IPS-NIHi11 (cell line): Measurements from ENCODE around the gene DCBLD1.
"Not testable (repeated sequence)": the region's sequence is repeated elsewhere in the genome, so short reads cannot be mapped to it uniquely, and the experiment has no call there.

Experiments
- DNase-seq: peaks from one replicate; pipeline ENCODE4 v3.0.0; 2012; ENCODE audit warnings: mixed read lengths, low spot score

Gene DCBLD1

GRCh38 chr6:117482240-117483003, at the start of gene DCBLD1:
DCBLD1 (plus strand) TSS chr6:117482674; CDS start chr6:117482782, 108 bp downstream.
- peak; percentile 88 for DNase-seq

DNA sequence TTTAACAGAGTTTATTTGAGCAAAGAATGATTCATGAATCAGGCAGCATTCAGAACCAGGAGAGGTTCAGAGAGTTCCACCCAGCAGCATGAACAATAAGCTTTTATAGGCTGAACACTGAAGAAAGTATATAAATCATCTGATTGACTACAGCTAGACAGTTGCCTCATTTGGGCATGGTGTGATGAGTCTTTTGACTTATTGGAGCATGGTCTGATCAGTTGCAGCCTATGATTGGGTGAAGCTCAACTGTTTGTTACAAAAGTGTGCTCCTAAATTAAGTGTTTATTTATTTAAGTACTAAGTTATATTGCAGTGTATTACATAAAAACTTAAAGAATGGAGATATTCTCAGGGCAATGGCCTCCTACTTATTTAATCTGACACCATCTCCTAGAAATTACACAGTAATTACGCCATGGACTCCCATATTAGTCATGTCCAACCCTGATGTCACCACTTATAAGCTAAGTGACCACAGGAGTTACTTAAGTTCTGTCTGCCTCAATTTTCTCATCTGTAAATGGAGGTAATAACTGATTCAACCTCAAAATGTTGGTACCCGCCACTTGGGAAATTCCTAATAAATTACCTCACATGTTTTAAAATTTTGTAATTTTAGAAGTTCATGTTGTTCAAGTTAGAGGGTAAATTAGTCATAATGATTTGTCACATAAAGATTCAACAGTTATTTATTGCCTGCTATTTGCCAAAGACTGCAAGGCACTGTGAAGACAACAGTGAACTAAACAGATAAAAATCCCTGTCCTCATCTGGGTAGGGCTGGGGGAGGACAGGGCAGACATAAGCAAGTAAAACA, 41.6 kb upstream of the DCBLD1 start:
- DNase-seq: no peak

DNA sequence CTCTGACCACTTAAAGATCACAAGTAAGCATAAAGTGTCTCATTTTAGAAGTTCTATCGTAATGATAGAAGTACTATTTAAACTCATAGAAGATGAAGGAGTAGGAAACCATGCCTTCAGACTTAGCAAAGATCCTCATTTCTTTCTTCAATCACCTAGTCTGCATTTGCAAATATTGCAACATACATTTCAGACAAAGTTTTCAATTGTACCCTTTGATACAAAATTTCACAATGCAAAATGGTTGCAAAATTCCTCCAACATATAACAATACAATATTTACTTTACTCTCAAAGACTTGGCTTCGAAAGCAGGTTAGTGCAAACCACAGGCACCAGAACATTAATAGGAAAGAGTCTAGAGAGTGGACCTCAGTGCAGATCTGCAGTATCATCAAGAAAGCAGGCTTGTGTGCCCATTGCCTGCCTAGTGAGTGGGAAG, 40.6 kb upstream of the DCBLD1 start:
- no peak for DNase-seq

GRCh38 chr6:117442313-117442712, 40.2 kb upstream of the DCBLD1 start:
- DNase-seq: not testable (repeated sequence)

DNA sequence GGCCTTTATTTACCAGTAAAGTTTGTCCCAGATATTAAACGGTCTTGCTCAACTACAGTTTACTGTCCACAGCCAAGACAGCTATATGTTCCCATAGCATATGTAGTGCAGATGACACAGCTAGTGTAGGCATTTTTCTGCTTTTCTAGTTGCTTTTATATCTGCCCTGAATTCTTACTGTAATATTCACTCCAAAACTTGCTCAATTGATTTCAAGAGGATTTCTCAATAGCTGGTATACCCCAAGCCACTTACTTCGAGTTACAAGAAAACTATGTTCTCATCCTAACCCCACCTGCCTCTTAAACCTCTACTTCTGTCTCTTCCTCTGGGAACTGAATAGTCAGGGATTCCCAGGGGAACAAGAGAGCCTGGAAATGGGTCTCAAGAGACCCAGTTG, 37.9 kb upstream of the DCBLD1 start:
- no peak for DNase-seq

DNA sequence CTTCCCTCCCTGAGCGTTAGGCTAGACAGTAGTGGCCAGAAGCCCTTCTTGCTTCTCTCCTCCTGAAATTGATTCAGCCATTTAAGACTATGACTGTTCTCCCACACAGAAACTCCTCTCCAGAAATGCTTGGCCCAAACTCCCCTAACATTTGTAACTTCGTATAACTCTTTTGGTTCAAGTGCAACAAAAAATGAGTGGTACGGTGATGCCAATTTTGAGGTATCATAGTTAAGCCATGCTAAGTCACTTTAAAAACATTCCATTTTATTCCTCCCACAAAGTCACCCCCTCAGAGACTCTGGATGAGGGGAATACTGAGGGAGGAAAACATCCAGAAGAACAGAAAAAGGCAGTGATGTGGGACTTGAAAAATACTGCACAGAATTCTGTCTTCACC, 35.6 kb upstream of the DCBLD1 start:
- no peak for DNase-seq

DNA sequence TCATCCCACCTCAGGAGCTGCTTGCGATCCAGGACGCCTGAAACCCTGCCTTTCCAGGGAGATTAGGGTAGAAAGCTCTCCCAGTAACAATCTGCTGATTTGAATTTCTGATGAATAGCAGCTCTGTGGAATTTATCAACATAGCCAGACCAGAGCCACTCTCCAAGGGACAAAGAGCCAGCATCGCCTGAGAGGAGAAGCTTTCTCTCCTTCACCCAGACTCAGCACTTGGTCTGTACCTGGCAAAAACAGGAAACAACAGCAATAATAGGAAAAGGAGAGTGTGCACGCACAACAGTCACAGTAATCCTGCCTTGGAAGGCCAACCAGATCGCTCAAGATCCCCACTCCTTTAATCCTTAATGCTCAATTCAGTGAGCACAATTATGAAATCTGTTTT, 34.5 kb upstream of the DCBLD1 start:
- DNase-seq: no peak

DNA sequence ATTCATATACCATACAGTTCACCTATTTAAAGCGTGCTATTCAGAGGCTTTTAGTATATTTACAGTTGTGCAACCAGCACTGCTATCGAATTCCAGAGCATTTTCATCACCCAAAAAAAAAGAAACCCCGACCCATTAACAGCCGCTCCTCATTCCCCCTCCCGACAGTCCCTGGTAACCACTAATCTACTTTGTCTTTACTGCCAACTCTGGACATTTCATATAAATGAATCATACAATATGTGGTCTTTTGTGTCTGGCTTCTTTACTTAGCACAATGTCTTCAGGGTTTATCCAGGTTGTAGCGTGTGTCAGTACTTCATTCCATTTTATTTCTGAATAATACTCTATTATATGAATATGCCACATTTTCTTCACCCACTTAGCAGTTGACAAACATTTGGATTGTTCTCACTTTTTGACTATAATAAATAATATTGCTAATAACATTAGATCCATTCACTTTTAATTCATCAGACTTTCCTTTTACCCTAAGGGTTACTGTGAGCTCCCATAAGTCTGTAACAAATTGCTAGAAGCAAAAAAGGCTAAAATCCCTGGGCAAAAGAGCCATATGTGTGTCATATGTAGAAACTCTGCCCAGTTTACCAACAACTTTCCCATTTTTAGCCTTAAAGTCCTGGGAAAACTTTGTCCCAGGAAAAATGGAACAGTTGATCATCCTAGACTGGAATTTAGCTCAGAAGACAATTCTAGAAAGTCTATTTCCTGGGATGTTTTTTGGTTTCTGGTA, 33.6 kb upstream of the DCBLD1 start:
- DNase-seq: no peak

DNA sequence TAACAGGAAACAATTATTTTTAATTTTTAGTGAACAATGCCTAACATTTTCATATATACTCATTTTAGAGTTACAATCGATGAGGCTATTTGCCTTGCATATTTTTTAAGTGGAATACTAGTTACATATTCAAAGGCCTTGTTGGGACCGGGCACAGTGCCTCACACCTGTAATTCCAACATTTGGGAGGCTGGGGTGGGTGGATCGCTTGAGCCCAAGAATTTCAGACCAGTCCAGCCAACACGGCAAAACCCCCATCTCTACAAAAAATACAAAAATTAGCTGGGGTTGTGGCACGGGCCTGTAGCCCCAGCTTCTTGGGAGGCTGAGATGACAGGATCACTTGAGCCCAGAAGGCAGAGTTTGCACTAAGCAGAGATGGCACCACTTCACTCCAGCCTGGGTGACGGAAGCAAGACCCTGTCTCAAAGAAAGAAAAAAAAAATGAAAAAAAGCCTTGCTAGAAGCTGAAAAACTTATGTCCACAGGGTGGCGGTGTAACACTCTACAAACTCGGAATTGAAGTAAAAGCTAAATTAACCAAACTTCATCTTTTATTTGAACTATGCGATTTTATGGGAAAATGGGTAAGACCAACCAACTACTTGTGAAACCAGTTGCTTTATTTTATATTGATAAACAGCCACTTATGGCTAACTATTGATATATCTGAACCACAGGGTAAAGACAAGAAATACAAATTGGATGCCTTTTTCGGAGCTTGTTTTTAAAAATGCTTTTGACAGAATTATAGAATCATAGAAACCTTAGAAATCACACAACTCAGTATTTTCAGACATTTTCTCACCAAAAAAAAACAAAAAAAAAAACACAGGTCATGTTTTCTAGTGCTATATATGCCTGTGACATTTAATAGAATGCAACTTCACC, 32.7 kb upstream of the DCBLD1 start:
- peak; percentile 22 for DNase-seq

GRCh38 chr6:117451671-117452070, 30.8 kb upstream of the DCBLD1 start:
- no peak for DNase-seq

GRCh38 chr6:117456250-117456649, 26.2 kb upstream of the DCBLD1 start:
- DNase-seq: no peak

DNA sequence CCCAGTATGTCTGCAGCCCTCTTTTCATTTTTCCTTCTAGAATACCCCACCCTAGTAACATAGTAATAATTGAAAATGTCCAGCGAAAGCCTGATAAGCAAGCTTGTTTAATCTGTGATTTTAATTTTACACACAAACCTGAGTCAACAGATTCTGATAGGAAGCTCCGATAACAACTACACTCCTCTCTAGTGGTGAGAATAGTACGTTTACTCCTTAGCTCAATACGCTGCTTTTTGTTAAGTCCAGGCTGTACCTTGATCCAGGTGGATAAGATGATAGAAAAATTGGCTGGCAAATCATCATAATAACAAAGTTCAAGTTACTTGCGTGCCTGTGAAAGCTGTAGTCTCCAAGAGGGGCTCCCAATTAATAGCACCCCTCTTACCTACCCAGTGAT, 25.5 kb upstream of the DCBLD1 start:
- DNase-seq: no peak

DNA sequence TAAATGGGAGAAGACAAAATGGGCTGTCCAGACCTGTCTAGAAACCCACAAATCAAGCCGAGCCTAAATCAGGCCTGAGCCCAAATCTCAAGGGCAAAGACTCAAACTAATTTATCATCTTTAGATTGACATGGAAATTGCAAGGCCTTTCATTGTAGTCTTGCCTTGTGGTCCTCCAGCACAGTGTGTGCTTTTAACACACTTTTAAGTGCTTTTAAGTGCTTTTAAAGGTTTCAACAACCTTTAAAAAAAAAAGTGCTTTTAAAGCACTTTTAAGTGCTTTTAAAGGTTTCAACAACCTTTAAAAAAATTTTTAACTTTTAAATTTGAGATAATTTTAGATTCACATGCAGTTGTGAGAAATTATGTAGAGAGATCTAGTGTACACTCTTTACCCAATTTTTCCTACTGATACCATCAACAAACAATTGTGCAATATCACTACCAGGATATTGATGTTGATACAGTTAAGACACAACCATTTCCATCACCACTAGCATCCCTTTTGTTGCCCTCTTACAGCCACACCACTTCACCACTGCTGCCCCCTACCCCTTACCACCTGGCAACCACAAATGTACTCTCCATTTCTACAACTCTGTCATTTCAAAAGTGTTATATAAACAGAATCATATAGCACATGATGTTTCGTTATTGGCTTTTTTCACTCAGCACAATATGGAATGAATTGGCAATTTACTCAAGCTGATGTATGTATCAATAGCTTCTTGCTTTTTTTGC, 23.1 kb upstream of the DCBLD1 start:
- DNase-seq: no peak

DNA sequence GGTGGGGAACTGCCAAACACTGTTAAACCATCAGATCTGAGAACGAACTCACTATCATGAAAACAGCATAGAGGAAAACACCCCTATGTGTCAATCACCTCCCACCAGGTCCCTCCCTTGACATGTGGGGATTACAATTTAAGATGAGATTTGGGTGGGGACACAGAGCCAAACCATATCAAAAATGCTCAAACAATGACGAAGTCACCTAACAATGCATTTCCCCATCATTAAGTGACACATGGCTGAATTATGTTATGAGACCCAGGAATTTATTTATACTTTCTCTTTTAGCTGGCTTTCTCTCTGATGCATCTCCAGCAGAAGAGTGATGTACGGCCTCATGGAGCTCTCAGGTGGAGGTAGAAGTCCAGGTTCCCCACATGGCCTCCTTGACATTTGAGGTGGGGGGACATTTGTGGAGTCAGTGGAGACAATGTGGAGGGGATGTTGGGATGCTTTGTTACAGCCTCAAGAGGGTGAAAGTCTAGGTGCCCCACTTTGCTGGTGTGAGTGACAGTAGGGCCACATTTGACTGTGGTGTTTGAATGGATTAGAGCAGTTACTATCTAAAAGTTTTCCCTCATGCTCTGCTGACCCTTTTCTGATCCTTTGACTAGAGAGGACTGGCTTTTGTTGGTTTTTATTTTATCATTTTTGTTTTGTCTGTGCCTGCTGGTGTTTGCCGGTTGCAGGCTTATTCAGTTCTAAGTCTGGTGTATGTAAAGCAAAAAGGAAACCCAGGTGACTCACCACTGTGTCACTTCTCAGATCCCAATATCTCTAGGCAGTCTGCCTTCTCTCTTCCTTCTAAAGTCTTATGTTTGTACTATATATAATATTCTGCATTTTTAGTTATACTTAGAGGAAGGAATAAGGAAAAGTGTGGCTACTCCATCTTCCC, 18.5 kb upstream of the DCBLD1 start:
- DNase-seq: no peak

- DNase-seq: no peak
These were observed 17.8 kb upstream of the DCBLD1 start for GRCh38 chr6:117464700-117465099.

DNA sequence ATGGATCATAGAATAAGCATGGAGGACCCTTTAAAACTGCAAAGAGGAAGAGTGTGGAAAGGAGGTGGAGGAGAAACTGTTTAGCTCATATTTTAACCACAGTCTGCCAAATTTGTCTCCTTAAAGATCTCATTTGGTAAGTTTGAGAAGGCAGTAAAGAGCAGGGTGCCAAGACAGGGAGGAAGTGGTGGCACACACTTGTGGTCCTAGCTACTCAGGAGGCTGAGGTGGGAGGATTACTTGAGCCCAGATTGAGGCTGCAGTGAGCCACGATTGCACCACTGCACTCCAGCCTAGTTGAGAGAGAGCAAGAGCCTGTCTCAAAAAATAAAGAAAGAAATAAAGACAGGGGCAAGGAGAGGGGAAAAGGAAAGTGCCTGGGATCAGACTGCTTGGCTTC, 16.8 kb upstream of the DCBLD1 start:
- DNase-seq: no peak

DNA sequence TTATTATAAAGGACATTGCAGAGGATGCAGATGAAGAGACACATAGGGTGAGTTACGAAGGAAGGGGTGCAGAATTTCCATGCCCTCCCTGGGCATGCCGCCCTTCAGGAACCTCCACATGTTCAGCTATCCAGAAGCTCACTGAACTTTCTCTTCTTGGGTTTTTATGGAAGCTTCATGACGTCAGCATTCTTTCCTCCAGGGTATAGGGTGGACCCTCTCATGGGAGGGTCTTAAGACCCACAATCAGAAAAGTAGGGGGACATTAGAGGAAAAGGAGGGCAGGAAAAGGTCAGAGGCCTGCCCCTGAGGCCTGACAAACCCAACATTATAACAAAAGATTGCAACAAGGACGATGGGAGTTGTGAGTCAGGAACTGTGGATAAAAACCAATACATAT, 14.6 kb upstream of the DCBLD1 start:
- no peak for DNase-seq

DNA sequence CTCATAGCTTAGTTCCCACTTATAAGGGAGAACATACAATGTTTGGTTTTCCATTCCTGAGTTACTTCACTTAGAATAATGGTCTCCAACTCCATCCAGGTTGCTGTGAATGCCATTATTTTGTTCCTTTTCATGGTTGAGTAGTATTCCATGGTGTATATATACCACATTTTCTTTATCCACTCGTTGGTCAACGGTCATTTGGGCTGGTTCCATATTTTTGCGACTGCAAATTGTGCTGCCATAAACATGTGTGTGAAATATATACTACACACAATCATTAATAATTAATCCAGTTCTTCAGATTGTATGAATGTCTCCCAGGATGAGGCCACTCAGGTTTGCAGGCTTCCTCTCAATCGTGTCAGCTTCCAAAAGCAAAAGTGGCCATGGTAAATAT, 13.9 kb upstream of the DCBLD1 start:
- not testable (repeated sequence) for DNase-seq

GRCh38 chr6:117469356-117469755, 13.1 kb upstream of the DCBLD1 start:
- DNase-seq: no peak

GRCh38 chr6:117469791-117470190, 12.7 kb upstream of the DCBLD1 start:
- DNase-seq: no peak
